Calu3 (cell line): ENCODE results near the gene ACSF2. TPM values are rescaled to one million over a fixed set of nuclear protein-coding genes. Genes with fewer than 3 reads are reported as not detected.

Experiments used
- BruUV-seq: library from RNA; stranded (reverse); fragments of 400-500 nt; replicated peaks from 2 replicates; lab custom pipeline; 2021; lab: Mats Ljungman, UMichigan
- CTCF ChIA-PET: fragments of 300-600 bp; sonication (Branson Sonifier 250); formaldehyde crosslinking; loops from one replicate; lab custom pipeline; 2022; ENCODE audit warnings: antibody characterized with exemption; lab: Charles Lee
- DNase-seq: peaks from one replicate; pipeline ENCODE4 v3.0.0; 2022
- H3K27ac Mint-ChIP-seq: one replicate; pipeline ENCODE4 v1.8.0; 2022; ENCODE audit warnings: mixed read lengths; ENCODE audit not compliant: unreplicated experiment
- H3K27me3 Mint-ChIP-seq: one replicate; pipeline ENCODE4 v1.8.0; 2022; ENCODE audit warnings: mixed read lengths; ENCODE audit not compliant: unreplicated experiment
- H3K36me3 Mint-ChIP-seq: one replicate; pipeline ENCODE4 v1.8.0; 2022; ENCODE audit warnings: mild to moderate bottlenecking, moderate library complexity, mixed read lengths; ENCODE audit not compliant: insufficient read depth, unreplicated experiment
- H3K4me1 Mint-ChIP-seq: one replicate; pipeline ENCODE4 v1.8.0; 2022; ENCODE audit warnings: mild to moderate bottlenecking, low read depth, mixed read lengths; ENCODE audit not compliant: unreplicated experiment
- H3K4me3 Mint-ChIP-seq: one replicate; pipeline ENCODE4 v1.8.0; 2022; ENCODE audit warnings: mild to moderate bottlenecking, low read depth, moderate library complexity, mixed read lengths; ENCODE audit not compliant: unreplicated experiment
- H3K9me3 Mint-ChIP-seq: one replicate; pipeline ENCODE4 v1.8.0; 2022; ENCODE audit warnings: low read depth, mixed read lengths; ENCODE audit not compliant: unreplicated experiment
- CTCF ChIP-seq: fragments of 200-600 bp; IDR thresholded peaks from one replicate; pipeline ENCODE4 v1.8.0; 2022; ENCODE audit warnings: antibody characterized with exemption; ENCODE audit not compliant: unreplicated experiment
- intact Hi-C: fragments of 100-400 bp; cut with micrococcal nuclease; formaldehyde crosslinking; loops from one replicate; pipeline ENCODE4 v1.10.0; 2022; ENCODE audit not compliant: unreplicated experiment
- total RNA-seq: library from RNA; stranded (reverse); gene quantifications from 2 replicates; pipeline ENCODE4 v1.2.3, GENCODE V29; 2022

Gene ACSF2
- total RNA-seq, 1 experiment from 2014 or later = 148 TPM

GRCh38 chr17:50394711-50395110, 31.3 kb upstream of the ACSF2 start:
- DNase-seq = no peak
- H3K36me3 Mint-ChIP-seq = peaks cover 79% of the 10 kb centered on the region
- no peaks in the 10 kb centered on the region for H3K9me3 Mint-ChIP-seq
- H3K27me3 Mint-ChIP-seq = no peaks in the 10 kb centered on the region
- no peak for TF ChIP-seq CTCF
- no TSS peak for BruUV-seq
- CTCF ChIA-PET = interaction anchor here (0.7 kb wide), 1 partner anchor 77 kb away, joined by 4 read pairs; no protein-coding TSS in a partner anchor
- H3K27ac Mint-ChIP-seq = peak overlapping the region; percentile 84
- peaks cover 47% of the 10 kb centered on the region for H3K4me1 Mint-ChIP-seq
- intact Hi-C loops = loop anchor here (5.0 kb wide), 1 partner anchor 48 kb away; no protein-coding TSS in a partner anchor
- peak overlapping the region; percentile 87 for H3K4me3 Mint-ChIP-seq

- DNase-seq = peak; percentile 65
- H3K9me3 Mint-ChIP-seq = no peaks in the 10 kb centered on the region
- TF ChIP-seq CTCF = no peak
- H3K4me3 Mint-ChIP-seq = peak overlapping the region; percentile 87
- peaks cover 47% of the 10 kb centered on the region for H3K4me1 Mint-ChIP-seq
- peak overlapping the region; percentile 86 for H3K27ac Mint-ChIP-seq
- CTCF ChIA-PET = interaction anchor here (0.5 to 4.0 kb wide), 20 partner anchors 8 to 376 kb away, joined by 3 to 36 read pairs (median 8); partner anchors contain the start of genes ACSF2, LUC7L3, RSAD1 and XYLT2
- H3K27me3 Mint-ChIP-seq = no peaks in the 10 kb centered on the region
- BruUV-seq = no TSS peak
- H3K36me3 Mint-ChIP-seq = peaks cover 66% of the 10 kb centered on the region
- intact Hi-C loops = loop anchor here (1.0 to 5.0 kb wide), 3 partner anchors 31 to 82 kb away; partner anchors contain the start of gene RSAD1
These were observed 29.5 kb upstream of the ACSF2 start for GRCh38 chr17:50396261-50397110.

- intact Hi-C loops = loop anchor here (2.0 to 5.0 kb wide), 2 partner anchors 45 to 81 kb away; partner anchors contain the start of gene RSAD1
- DNase-seq = peak; percentile 98
- TSS peak; percentile 90 for BruUV-seq
These were observed 28.7 kb upstream of the ACSF2 start, which contains the start of gene LRRC59 for GRCh38 chr17:50397111-50397918. Gene LRRC59, minus strand, starts transcription at chr17:50397523. Its CDS starts 206 bp downstream, at chr17:50397317.

More at GRCh38 chr17:50397111-50397918, 28.7 kb upstream of the ACSF2 start, which contains the start of gene LRRC59:
- TF ChIP-seq CTCF = peak; percentile 100
- peak within 1 kb of the TSS; percentile 87 for H3K4me3 Mint-ChIP-seq
- CTCF ChIA-PET = interaction anchor here (0.5 to 4.0 kb wide), 23 partner anchors 8 to 376 kb away, joined by 3 to 36 read pairs (median 5); partner anchors contain the start of genes ACSF2, LUC7L3, RSAD1 and XYLT2
- H3K4me1 Mint-ChIP-seq = peaks cover 47% of the 10 kb centered on the region
- H3K9me3 Mint-ChIP-seq = no peaks in the 10 kb centered on the region
- peaks cover 58% of the 10 kb centered on the region for H3K36me3 Mint-ChIP-seq
- H3K27me3 Mint-ChIP-seq = no peaks in the 10 kb centered on the region
- peak within 1 kb of the TSS; percentile 86 for H3K27ac Mint-ChIP-seq
